Neutrophil (primary cell): ENCODE measurements around the gene CACNA2D2.

Source experiments
- H3K27ac ChIP-seq: fragments of 200-600 bp; sonication (generic); 2 replicates; pipeline ENCODE4 v1.5.1; 2016; ENCODE audit warnings: mild to moderate bottlenecking, moderate library complexity
- H3K27me3 ChIP-seq: fragments of 200-600 bp; sonication (generic); 2 replicates; pipeline ENCODE4 v1.6.0; 2016; ENCODE audit warnings: mild to moderate bottlenecking
- H3K36me3 ChIP-seq: fragments of 200-600 bp; sonication (generic); 2 replicates; pipeline ENCODE4 v1.5.1; 2017
- H3K4me1 ChIP-seq, 2 experiments: fragments of 200-600 bp in 1 of 2; sonication (generic) in 1 of 2; 1 replicate in 1 of 2; 2 replicates in 1 of 2; pipeline versions ENCODE4 v1.5.1 to v1.6.1; 2013 to 2016; ENCODE audit warnings: low read depth in 1 of 2, low read length in 1 of 2, mild to moderate bottlenecking in 1 of 2, moderate library complexity in 1 of 2; ENCODE audit not compliant: control insufficient read depth in 1 of 2, insufficient read depth in 1 of 2
- H3K4me3 ChIP-seq, 2 experiments: fragments of 200-600 bp in 1 of 2; sonication (generic) in 1 of 2; 1 replicate in 1 of 2; 2 replicates in 1 of 2; pipeline ENCODE4 v1.5.1; 2013 to 2016; ENCODE audit warnings: low read depth in 1 of 2, low read length in 1 of 2, mild to moderate bottlenecking in 1 of 2, moderate library complexity in 1 of 2
- H3K9me3 ChIP-seq: fragments of 200-600 bp; sonication (generic); 2 replicates; pipeline ENCODE4 v1.5.1; 2016
- TF ChIP-seq, protein P1 (sequence below): fragments of 200-600 bp; sonication (generic); IDR thresholded peaks from 2 replicates; pipeline ENCODE4 v1.5.1; 2016; ENCODE audit warnings: antibody characterized with exemption

Gene CACNA2D2

DNA sequence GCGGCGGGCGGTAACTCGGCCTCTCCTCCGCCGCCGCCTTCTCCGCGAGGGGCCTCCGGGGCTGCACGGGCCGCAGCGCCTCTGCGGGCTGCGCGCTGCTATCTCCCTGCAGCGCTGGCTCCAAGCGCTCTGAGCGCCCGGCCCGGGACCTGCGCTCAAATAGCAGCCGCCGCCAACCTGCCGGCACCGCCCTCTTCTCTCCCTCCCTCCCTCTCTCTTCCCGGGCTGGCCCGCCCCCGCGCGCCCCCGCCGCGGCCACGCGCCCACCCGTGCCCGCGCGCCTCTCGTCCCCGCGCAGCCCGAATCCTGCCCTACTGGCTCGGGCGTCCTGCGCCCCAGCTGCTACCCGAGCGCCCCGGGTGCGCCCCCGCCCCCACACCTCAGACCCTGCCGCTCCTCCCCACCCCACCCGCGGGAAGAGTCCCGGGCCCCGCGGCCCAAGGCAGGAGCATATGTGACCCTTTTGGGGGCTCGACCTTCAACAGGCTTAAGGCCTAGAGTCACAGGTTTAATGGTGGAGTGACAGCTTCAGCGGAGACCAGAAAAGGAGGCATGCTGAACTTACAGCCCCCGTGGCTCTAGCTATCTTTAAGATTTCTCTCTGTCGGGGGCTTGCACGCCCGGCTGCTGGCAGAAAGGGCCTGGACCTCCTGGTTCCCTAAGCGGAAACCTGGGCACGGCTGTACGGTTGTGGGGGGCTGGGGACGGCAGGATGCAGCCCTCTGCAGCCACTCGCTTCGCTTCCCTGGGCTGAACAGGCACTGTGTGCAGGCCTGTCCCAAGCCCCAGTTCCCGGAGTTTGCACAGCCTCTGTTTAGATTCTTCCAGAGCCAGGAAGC, at the start of gene CACNA2D2:
TSS of gene CACNA2D2 (minus strand) at position 131 of the 839 bp plus-strand sequence. CDS start 211 bp downstream, outside the sequence.
- Histone ChIP-seq H3K4me3 (no peak within 1 kb of the TSS), H3K27me3 (peaks cover 81% of the 10 kb centered on the region), H3K36me3 (no peaks in the 10 kb centered on the region), H3K4me1 (peaks cover 0 to 4% of the 10 kb centered on the region in 2 experiments), H3K9me3 (no peaks in the 10 kb centered on the region), H3K27ac (no peak within 1 kb of the TSS)
- TF ChIP-seq, protein P1, sequence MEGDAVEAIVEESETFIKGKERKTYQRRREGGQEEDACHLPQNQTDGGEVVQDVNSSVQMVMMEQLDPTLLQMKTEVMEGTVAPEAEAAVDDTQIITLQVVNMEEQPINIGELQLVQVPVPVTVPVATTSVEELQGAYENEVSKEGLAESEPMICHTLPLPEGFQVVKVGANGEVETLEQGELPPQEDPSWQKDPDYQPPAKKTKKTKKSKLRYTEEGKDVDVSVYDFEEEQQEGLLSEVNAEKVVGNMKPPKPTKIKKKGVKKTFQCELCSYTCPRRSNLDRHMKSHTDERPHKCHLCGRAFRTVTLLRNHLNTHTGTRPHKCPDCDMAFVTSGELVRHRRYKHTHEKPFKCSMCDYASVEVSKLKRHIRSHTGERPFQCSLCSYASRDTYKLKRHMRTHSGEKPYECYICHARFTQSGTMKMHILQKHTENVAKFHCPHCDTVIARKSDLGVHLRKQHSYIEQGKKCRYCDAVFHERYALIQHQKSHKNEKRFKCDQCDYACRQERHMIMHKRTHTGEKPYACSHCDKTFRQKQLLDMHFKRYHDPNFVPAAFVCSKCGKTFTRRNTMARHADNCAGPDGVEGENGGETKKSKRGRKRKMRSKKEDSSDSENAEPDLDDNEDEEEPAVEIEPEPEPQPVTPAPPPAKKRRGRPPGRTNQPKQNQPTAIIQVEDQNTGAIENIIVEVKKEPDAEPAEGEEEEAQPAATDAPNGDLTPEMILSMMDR, result no peak

DNA sequence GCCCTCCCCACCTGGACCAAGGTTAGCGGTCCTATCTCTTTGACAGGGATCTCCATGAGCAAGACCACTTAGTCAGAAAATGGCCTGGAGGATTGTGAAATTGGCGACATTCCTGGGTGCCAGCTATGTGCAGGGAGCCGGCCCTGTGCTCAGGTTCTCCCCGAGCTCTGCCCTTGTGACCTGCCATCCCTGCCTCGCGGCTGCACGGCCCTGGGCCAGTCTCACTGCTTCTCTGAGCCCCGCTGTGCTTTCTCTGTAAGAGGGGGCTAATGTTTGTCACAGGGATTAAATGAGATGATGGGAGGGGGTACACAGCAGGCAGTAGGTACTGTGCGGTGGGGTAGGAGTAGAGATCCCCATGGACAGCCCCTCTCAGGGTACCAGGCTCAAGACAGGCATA, 49.2 kb upstream of the CACNA2D2 start:
- Histone ChIP-seq H3K27me3 (no peaks in the 10 kb centered on the region), H3K9me3 (no peaks in the 10 kb centered on the region), H3K36me3 (no peaks in the 10 kb centered on the region), H3K27ac (no peak overlapping the region), H3K4me3 (no peak overlapping the region), H3K4me1 (no peaks in the 10 kb centered on the region)
- TF ChIP-seq, protein P1, result no peak

DNA sequence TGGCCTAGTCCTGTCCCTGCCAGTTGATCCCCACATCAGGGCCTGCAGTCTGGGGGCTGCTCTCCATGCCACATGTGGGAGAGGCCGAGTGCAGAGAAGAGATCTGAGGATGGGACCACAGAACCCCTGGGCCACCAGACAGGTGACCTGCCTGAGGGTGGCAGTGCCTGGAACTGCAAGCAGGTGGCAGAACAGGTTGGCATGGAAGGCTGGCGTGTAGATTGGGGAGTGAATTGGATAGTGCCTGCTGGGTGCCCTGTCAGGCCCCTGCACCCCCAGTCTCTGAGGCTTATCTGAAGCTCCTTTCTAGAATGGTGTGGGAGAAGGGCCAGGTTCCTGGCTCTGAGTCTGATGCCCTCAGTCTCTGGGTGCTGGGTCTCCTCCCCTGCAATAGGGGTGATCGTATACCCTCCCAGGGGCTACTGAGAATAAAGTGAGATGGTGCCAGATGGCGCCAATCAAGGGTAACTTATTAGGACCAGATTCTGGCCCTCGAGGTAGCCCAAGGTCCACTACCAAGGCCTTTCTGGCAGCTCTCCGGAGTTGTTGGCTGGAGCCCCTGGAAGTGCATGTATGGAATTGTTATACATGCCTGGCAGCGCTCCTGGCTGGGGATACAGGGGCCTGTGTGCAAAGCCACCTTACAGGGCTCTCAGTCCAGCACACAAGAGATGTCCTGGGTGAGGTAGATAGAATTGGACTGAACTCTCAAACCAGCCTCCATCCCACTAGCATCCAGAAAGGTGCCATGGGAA, 48.4 kb upstream of the CACNA2D2 start:
- TF ChIP-seq, protein P1, result no peak
- H3K4me1 ChIP-seq, result no peaks in the 10 kb centered on the region
- H3K9me3 ChIP-seq, result no peaks in the 10 kb centered on the region
- no peak overlapping the region for H3K4me3 ChIP-seq
- H3K27ac ChIP-seq, result no peak overlapping the region
- H3K36me3 ChIP-seq, result no peaks in the 10 kb centered on the region
- H3K27me3 ChIP-seq, result no peaks in the 10 kb centered on the region

DNA sequence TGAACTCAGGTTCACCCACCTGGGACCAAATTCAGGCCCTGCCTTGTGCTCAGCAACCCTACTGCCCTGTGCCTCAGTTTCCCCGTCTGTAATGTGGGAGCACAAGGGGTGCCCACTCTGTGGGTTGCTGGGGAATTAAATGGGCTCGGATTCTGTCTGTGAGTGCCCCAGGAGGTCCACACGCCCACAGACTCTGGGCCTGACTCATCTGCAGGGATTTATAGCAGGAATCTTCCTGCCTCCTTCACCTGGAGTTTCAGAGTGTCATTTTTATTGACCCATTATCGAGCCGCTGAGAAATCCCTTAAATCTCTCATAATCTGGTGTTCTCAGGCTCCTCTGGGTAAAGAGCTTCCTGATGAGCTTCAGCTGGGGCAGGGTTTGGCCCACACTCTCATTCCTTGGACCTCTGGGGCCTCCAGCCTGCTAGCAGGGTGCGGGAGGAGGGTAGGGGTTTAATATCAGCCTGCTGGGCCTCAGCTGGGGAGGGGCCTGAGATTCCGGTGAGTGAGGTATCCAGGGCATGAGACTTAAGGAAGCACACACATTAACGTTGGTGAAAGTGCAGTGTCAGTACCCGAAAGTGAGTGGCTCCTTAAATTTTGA, 47.7 kb upstream of the CACNA2D2 start:
- Histone ChIP-seq H3K36me3 (no peaks in the 10 kb centered on the region), H3K27ac (no peak overlapping the region), H3K4me1 (no peaks in the 10 kb centered on the region), H3K9me3 (no peaks in the 10 kb centered on the region), H3K27me3 (no peaks in the 10 kb centered on the region), H3K4me3 (no peak overlapping the region)
- TF ChIP-seq, protein P1, result no peak

DNA sequence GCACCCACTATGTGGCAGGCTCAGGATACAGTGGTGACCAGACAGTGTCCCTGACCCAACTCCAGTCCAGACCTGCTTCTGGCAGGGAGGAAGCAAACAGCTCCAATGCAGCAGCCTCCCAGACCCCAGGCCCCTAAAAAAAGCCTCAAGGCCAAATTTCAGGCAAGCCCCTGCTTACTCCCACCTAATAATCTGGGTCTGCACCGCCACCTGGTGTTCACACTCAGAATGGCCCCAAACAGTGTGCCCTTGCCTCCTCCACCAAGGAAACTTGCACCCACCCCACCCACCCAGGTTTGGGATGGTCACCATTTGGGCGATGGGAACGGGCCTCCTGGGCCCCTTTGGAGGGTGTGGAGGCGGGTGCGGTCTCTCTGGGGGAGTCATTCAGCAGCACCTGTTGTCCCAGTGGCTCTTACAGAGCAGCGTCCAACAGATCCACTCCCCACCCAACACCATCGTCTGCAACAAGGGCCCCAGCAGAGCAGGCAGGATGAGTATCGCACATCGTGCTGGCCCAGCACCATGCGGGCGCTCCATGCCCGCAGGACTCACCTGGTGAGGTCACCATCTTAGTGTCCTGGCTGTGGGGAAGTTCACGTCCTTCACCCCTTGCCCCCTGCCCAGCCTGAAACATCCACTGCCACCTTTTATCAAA, 46.8 kb upstream of the CACNA2D2 start:
- H3K27ac ChIP-seq, result no peak overlapping the region
- TF ChIP-seq, protein P1, result peak; percentile 44
- H3K4me3 ChIP-seq, result no peak overlapping the region
- no peaks in the 10 kb centered on the region for H3K27me3 ChIP-seq
- no peaks in the 10 kb centered on the region for H3K4me1 ChIP-seq
- no peaks in the 10 kb centered on the region for H3K36me3 ChIP-seq
- H3K9me3 ChIP-seq, result no peaks in the 10 kb centered on the region
